ENCODE data around the gene MCM5.

Gene MCM5

DNA sequence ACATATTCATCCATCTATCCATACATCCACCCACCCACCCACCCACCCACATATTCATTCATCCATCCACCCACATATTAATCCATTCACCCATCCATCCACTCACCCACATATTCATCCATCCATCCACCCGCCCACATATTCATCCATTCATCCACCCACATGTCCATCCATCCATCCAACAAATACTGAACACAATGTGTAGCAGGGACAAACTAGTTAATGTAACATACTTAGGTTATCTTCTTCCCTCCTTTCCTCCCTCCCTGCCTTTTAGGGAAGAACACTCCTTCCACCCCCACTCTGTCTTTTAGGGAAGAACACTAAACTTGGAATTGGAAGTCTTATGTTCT, 39.4 kb downstream of the MCM5 start:
- TF ChIP-seq, protein P1, sequence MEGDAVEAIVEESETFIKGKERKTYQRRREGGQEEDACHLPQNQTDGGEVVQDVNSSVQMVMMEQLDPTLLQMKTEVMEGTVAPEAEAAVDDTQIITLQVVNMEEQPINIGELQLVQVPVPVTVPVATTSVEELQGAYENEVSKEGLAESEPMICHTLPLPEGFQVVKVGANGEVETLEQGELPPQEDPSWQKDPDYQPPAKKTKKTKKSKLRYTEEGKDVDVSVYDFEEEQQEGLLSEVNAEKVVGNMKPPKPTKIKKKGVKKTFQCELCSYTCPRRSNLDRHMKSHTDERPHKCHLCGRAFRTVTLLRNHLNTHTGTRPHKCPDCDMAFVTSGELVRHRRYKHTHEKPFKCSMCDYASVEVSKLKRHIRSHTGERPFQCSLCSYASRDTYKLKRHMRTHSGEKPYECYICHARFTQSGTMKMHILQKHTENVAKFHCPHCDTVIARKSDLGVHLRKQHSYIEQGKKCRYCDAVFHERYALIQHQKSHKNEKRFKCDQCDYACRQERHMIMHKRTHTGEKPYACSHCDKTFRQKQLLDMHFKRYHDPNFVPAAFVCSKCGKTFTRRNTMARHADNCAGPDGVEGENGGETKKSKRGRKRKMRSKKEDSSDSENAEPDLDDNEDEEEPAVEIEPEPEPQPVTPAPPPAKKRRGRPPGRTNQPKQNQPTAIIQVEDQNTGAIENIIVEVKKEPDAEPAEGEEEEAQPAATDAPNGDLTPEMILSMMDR (IDR thresholded peaks at IDR 0.05; ENCODE audit: borderline replicate concordance, insufficient read depth, low read depth, low read length), result no peak

DNA sequence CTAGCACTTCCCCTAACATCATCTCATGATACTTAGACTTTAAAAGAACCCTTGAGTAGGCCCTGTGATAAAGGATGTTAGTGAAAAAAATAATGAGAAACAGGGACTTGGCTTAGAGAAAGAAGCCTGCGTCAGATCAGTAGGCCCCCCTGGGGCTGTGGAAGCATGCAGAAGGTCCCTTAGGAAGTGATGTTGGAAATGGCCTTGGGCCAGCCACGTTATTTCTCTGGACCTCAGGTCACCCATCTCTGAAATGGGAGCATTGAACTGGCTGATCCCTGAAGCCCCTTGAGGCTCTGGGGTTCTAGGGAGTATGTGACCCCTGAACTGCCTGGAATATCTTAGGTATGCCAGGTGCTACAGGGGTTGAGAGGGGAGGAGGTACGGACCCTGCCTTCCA, 40.2 kb downstream of the MCM5 start:
- H3K4me3 ChIP-seq (ENCODE audit: low read depth, low read length), result no peak overlapping the region
- TF ChIP-seq, protein P1 (IDR thresholded peaks at IDR 0.05; ENCODE audit: borderline replicate concordance, insufficient read depth, low read depth, low read length), result no peak

More for the DNA sequence above, 39.4 kb downstream of the MCM5 start:
- H3K4me3 ChIP-seq (ENCODE audit: low read depth, low read length), result no peak overlapping the region

DNA sequence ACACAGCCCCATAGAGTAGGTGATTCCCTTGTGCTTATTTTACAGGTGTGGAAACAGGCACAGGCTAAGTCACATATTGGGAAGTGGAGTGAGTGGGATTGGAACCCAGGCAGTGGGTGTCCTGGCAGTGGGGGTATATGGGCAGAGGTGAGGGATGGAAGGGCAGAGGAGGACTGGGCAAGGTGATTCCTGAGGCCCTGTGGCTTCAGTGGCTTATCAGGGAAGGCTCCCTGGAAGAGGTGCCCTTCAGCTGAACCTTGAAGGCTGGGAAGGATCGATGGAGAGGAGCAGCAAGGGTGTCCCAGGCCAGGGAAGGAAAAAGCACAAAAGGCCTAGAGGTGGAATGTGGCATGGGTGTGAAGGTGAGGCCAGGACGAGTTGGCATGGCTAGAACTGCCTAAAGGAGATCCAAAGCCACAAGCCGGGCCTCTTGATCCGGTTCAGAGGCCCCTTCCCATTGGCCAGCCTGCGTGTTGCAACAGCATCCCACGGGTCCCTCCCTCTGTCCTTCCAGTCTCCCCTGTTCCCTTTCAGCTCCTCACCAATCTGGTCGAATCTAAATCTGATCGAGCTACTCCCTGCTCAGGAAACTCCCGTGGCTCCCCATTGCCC, 41.7 kb downstream of the MCM5 start:
- no peak overlapping the region for H3K4me3 ChIP-seq (ENCODE audit: low read depth, low read length)
- TF ChIP-seq, protein P1 (IDR thresholded peaks at IDR 0.05; ENCODE audit: borderline replicate concordance, insufficient read depth, low read depth, low read length), result no peak

DNA sequence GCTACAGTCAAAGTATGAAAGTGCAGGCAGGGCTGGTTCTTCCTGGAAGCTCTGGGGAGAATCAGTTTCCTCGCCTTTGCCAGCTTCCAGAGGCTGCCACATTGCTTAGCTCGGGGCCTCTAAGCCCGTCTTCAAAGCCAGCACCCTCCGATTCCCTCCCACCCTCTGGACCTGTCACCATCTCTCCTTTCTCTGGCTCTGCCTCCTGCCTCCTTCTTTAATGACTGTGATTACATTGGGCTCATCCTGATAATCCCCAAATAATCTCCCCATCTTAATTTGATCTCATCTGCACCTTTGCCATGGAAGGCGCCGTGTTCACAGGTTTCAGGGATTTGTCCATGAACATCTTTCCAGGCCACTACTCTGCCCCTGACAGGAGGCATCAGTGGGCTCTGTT, 42.5 kb downstream of the MCM5 start:
- TF ChIP-seq, protein P1 (IDR thresholded peaks at IDR 0.05; ENCODE audit: borderline replicate concordance, insufficient read depth, low read depth, low read length), result no peak
- no peak overlapping the region for H3K4me3 ChIP-seq (ENCODE audit: low read depth, low read length)

DNA sequence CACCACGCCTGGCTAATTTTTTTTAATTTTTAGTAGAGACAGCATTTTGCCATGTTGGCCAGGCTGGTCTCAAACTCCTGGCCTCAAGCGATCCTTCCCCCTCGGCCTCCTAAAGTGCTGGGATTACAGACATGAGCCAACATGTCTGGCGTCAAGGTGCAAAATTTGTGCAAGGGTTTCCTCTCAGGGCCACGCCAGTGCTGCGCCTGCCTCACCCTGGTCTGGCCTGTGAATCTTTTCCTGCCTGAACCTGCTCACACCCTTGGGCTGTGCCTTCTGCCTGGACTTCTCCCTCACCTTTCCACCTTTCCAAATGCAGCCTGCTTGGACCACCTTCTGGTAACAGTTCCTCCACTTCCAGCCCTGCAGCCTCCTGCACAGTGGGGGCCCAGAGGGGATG, 43.4 kb downstream of the MCM5 start:
- TF ChIP-seq, protein P1 (IDR thresholded peaks at IDR 0.05; ENCODE audit: borderline replicate concordance, insufficient read depth, low read depth, low read length), result no peak
- H3K4me3 ChIP-seq (ENCODE audit: low read depth, low read length), result no peak overlapping the region

DNA sequence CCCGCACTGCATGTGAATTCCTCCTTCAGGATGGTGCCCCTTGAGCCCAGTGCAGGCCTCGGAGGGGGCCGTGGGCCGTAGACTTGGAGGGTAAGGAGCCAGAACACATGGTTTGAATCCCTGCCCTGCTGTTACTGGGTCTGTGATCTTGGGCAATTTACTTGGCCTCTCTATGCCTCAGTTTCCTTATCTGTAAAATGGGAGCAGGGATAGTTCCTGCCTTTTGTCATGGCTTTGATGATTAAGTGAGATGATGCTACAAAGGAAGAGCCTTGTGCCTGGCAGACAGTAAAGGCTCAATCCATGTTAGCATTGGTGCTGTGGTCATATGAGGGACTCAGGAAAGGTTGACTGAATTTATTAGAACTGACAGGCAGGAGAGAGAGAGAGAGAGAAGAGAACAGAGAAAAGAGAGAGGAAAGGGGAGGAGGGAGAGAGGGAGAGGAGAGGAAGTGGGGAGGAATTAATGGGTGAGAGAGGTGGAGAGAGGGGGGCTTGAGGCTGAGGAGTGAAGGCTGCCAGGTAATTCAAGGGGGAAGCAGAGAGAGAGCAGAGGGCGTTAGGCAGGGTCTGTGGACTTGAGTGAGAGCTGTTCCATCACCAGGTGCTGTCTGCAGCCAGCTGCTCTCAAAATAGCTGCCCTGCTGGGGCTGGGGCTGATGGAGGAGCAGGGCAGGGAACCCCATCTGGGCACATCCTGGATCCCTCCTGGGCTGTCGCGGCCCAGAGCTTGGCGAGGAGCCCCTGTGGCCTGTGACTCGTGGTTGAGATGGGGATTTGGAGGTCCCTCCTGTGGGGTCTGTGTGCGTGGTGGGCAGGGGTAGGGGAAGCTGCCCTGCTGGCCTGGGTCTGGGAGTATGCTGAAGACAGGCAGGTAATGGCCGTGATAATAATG, 44.1 kb downstream of the MCM5 start:
- no peak overlapping the region for H3K4me3 ChIP-seq (ENCODE audit: low read depth, low read length)
- TF ChIP-seq, protein P1 (IDR thresholded peaks at IDR 0.05; ENCODE audit: borderline replicate concordance, insufficient read depth, low read depth, low read length), result no peak

All from GM12875 (cell line).